CD4-positive, alpha-beta T cell treated with Interleukin-1 beta for 1 hour (primary cell): ENCODE data around the gene SLC29A1.

Experiments
- DNase-seq, 2 donors: peaks; one replicate each; pipeline ENCODE4 v3.0.0-alpha.2; 2020 to 2022

SLC29A1 gene

DNA sequence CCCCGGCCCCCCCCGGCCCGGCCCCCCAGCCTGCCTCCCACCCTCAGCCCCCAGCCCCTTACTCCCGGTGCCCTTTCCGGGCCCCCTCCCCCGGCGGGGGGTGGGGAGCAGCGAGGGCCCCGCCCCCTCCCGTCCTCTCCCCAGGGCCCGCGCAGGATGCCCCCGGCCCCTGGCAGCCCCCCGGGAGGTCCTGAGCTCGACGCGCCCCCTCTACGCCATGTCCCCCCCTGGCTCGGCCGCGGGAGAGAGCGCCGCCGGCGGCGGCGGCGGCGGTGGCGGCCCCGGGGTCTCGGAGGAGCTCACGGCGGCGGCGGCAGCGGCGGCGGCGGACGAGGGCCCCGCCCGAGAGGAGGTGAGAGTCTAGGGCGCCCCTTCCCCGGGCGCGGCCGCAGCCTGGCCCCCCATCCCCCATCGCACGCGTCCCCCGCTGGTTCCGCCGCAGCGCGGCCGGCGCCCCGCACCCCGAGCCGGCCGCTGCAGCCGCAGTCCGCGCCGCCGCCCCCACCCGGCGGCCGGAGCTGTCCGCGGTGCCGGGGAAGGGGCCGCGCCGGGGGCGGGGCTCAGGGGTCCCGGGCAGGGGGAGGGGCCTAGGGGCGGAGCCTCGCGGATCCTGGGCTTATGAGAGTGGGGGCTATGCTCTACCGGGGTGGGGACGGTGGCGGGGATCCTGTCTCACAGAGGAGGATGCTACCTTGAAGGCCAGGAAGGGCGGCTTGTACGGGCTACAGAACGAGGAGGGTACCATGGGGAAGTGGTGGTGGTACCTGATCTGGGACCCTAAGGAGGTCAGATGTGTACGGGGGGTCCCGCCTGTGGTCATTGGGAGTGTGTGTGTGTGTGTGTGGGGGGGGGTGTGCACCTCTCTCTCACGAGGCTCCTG lies 47.4 kb downstream of the SLC29A1 start:
- DNase-seq = no peak

- DNase-seq = no peak
Measured at GRCh38 chr6:44271406-44271723, 48.0 kb downstream of the SLC29A1 start.

DNA sequence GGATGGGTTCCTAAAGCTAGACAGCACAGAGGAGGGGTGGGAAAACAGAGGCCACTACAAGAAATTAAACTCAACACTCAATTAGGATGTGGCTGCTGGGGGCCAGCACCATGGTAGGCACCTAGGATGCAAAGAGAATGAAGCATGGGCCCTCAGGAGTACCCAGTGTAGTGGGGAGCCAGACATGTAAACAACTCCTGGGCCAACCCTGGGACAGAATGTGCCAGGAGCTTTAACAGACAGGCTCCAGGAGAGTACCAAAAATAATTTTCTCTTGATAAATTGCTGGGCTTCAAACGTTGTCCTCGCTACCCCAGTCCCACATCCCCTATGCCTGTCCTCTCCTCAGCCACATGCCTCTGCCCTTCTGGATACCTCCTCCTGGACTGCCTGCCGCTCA lies 48.5 kb downstream of the SLC29A1 start:
- DNase-seq = no peak

GRCh38 chr6:44272529-44272928 lies 49.1 kb downstream of the SLC29A1 start:
- DNase-seq = no peak

GRCh38 chr6:44272999-44273566 lies 49.7 kb downstream of the SLC29A1 start:
- no peak for DNase-seq

DNA sequence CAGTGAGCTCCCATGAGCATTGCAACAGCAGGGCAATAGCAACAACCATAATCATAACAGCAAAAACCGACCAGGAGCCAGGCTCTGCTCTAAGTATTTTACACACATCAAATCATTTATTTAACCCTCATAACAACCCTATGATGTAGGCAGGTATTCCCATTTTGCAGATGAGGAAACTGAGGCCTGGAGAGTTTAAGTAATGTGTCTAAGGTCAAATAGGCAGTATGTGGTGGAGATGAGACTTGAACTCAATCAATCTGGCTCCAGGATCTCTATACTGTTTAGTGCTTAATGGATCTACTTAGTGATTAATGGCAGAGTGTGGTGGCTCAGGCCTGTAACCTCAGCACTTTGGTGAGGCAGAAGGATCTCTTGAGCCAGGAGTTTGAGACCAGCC lies 50.2 kb downstream of the SLC29A1 start:
- DNase-seq = no peak

DNA sequence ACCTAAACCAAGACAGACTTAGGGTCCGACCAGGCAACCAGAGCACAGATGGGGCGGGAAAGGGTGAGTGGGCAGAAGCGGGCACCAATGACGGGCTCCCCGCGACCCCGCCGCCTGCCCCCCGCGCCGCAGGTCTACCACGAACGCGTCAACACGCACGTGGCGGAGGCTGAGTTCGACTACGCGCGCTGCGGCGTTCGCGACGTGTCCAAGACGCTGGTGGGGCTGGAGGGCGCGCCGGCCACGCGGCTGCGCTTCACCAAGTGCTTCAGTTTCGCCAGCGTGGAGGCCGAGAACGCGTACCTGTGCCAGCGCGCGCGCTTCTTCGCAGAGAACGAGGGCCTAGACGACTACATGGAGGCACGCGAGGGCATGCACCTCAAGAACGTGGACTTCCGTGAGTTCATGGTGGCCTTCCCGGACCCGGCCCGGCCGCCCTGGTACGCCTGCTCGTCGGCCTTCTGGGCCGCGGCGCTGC lies 51.9 kb downstream of the SLC29A1 start:
- DNase-seq = no peak

DNA sequence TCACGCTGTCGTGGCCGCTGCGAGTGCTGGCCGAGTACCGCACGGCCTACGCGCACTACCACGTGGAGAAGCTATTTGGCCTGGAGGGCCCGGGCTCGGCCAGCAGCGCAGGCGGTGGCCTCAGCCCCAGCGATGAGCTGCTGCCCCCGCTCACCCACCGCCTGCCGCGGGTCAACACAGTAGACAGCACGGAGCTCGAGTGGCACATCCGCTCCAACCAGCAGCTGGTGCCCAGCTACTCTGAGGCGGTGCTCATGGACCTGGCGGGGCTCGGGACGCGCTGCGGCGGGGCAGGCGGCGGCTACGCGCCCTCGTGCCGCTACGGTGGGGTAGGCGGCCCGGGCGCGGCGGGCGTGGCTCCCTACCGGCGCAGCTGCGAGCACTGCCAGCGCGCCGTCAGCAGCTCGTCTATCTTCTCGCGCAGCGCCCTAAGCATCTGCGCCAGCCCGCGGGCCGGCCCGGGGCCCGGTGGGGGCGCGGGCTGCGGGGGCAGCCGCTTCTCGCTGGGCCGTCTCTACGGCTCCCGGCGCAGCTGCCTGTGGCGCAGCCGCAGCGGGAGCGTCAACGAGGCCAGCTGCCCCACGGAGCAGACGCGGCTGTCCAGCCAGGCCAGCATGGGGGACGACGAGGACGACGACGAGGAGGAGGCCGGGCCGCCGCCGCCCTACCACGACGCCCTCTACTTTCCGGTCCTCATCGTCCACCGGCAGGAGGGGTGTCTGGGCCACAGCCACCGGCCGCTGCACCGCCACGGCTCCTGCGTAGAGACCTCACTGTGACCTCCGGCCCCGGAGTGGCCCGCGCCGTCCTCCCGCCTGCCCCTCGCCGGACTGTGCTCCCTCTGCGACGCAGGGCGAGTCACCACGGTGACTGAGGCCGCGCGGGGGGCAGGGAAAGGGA lies 52.6 kb downstream of the SLC29A1 start:
- DNase-seq = no peak

DNA sequence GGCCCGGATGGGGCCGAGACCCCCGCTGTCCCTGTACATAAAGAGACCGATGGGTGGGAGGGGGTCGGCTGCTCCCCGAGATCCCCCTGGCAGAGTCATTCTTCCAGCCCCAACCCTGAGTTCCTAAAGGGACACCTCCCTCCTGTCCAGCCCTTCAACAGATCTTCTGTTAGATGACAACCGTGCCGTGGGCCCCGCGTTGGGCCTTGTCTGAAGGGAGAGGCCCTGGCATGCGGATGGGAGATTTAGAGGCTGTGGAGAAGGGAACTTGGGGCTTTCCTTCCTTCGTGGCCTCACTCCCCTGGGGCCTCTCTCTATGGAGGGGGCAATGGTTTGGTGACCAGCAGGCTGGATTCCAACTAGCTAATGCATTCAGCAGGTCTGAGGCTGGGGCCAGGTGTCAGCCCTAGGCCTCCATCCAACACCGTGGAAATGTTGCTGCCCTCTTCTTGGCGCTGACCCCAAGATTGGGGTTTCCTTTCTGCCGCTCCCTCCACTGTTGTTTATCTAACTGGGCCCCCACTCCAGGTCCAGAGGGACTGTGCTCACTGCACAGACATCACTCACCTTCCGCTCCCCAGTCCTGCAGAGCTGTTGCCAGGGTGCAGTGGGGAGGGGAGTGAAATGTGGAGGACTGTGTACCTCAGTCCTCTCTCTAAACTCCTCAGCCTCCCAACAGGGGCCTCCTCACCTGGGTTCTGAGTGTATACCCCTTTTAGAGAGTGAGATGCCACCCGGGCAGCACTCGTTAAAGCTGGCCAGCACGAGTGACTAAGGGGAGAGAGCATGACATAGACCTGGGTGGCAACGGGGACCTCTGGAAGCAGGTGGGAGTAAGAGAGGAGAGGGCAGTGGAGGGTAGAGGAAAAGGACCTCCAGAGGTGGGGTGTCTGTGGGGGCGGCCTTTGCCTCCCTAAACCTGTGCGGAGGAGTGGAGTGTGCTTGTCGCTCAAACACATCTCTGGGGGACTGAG lies 53.6 kb downstream of the SLC29A1 start:
- no peak for DNase-seq

GRCh38 chr6:44277763-44278162 lies 54.4 kb downstream of the SLC29A1 start:
- no peak for DNase-seq

DNA sequence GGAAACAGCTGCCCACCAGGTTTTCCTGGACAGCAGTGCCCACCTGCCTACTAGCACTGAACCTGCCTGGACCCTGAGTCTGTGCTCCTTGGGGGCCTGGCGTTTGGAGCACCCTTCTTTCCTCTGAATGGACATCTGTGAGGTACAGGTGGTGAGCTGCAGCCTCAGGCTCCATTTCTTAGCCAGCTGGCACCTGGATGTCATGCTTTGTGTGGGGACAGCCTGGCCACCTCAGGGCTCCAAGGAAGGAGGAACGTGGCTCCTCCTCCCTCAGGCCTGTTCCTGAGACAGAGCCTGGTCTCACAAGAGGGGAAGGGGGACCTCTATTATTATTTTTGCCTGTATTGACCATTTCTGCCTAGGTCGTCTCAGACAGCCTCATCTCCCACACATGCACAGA lies 54.9 kb downstream of the SLC29A1 start:
- DNase-seq = no peak

GRCh38 chr6:44278774-44279697 lies 55.6 kb downstream of the SLC29A1 start:
- DNase-seq = no peak
